Adrenal gland (tissue), 5 donors: ENCODE results near the gene HYOU1.

Source experiments
- POLR2A ChIP-seq, 2 donors: fragments of 450-650 bp; IDR thresholded peaks; one replicate each; pipeline ENCODE4 v1.6.1; 2017; ENCODE audit warnings: antibody characterized with exemption in 2 of 2, mild to moderate bottlenecking in 2 of 2, moderate library complexity in 1 of 2
- TF ChIP-seq, protein P1 (sequence below), 6 experiments: fragments of 450-650 bp in 4 of 6; fragments of 200-600 bp in 2 of 6; sonication (generic) in 1 of 6; IDR thresholded peaks; 1 replicate in 5 of 6; 2 replicates in 1 of 6; pipeline versions ENCODE4 v1.5.1 to v1.8.0; 2016 to 2021; ENCODE audit warnings: antibody characterized with exemption in 6 of 6, mild to moderate bottlenecking in 2 of 6, moderate library complexity in 1 of 6
- donor health status: DM: no; HTN: no; CAD: no.

DNA sequence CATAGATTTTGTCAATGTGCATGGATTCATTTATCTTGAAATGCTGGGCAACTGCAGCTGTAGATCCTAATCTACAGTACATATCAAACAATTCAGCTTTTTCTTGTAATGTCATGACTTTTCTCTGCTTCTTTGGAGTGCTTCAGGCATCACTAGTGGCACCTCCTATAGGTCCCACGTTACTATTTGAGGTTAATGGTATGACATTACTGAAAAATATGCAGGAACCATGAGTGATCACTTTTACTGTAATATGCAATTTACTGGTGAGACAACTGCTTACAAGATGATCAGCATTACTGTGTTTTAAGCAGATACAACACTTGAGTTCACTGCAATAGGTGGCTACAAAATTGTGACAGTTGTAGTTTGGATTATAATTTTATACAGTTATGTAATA is 56.1 kb downstream of the HYOU1 start:
- TF ChIP-seq POLR2A (IDR thresholded peaks at IDR 0.05) = no peak
- TF ChIP-seq, protein P1, sequence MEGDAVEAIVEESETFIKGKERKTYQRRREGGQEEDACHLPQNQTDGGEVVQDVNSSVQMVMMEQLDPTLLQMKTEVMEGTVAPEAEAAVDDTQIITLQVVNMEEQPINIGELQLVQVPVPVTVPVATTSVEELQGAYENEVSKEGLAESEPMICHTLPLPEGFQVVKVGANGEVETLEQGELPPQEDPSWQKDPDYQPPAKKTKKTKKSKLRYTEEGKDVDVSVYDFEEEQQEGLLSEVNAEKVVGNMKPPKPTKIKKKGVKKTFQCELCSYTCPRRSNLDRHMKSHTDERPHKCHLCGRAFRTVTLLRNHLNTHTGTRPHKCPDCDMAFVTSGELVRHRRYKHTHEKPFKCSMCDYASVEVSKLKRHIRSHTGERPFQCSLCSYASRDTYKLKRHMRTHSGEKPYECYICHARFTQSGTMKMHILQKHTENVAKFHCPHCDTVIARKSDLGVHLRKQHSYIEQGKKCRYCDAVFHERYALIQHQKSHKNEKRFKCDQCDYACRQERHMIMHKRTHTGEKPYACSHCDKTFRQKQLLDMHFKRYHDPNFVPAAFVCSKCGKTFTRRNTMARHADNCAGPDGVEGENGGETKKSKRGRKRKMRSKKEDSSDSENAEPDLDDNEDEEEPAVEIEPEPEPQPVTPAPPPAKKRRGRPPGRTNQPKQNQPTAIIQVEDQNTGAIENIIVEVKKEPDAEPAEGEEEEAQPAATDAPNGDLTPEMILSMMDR (IDR thresholded peaks at IDR 0.05) = no peak
